K562 (cell line): Measurements from ENCODE around the gene PDCL3. TPM values are rescaled to one million over a fixed set of nuclear protein-coding genes. Genes with fewer than 3 reads are reported as not detected.

ENCODE experiments used
- ATAC-seq: fragments of 200-7000 bp; cut with Tn5 transposase; 3 replicates; pipeline ENCODE4 v1.9.1; 2020; ENCODE audit warnings: moderate library complexity
- BruUV-seq: library from RNA; stranded (reverse); fragments of 400-500 nt; replicated peaks from 2 replicates; lab custom pipeline; 2021; lab: Mats Ljungman, UMichigan
- CTCF ChIA-PET: fragments of 300-600 bp; formaldehyde crosslinking; extraction: SDS; loops from one replicate; lab custom pipeline; 2021; ENCODE audit warnings: low intra/inter-chr PET ratio; lab: Yijun Ruan, JAX
- POLR2A ChIA-PET: fragments of 300-600, 350-650 bp; sonication (Branson Sonifier 250); formaldehyde crosslinking; extraction: SDS; loops from one replicate; lab custom pipeline; 2021; ENCODE audit warnings: antibody characterized with exemption, inconsistent platforms; lab: Yijun Ruan, JAX
- DNase-seq, 4 experiments: peaks; one replicate each; pipeline versions ENCODE4 v3.0.0 to v3.0.0-alpha.2; 2011 to 2018; ENCODE audit warnings: low spot score in 3 of 4, mixed read lengths in 3 of 4; ENCODE audit errors: extremely low read depth in 1 of 4
- FAIRE-seq: peaks from 2 replicates; lab custom pipeline; 2011; peaks lifted over from hg19 to GRCh38; lab: Jason Lieb, UNC
- H2AFZ ChIP-seq: 2 replicates; pipeline ENCODE4 v1.6.0; 2011; ENCODE audit warnings: low read depth, low read length, control low read depth, inconsistent platforms
- H3K27ac ChIP-seq: fragments of 200-600 bp; 3 replicates; pipeline ENCODE4 v1.8.0; 2011; ENCODE audit warnings: low read depth, mild to moderate bottlenecking, control low read depth, inconsistent platforms, low read length, moderate library complexity, mixed read lengths; ENCODE audit errors: extremely low read depth
- H3K27me3 ChIP-seq, 2 experiments: fragments of 300-600 bp in 1 of 2; 2 replicates in 1 of 2; 3 replicates in 1 of 2; pipeline versions ENCODE4 v1.6.0 to v1.8.0; 2011; ENCODE audit warnings: inconsistent platforms in 2 of 2, low read length in 2 of 2, mild to moderate bottlenecking in 1 of 2, mixed read lengths in 1 of 2, moderate library complexity in 1 of 2; ENCODE audit not compliant: control insufficient read depth in 2 of 2, insufficient read depth in 2 of 2
- H3K36me3 ChIP-seq: fragments of 300-600 bp; 3 replicates; pipeline ENCODE4 v1.8.0; 2011; ENCODE audit warnings: mild to moderate bottlenecking, low read length, inconsistent platforms; ENCODE audit not compliant: control insufficient read depth, insufficient read depth
- H3K4me1 ChIP-seq, 2 experiments: fragments of 200-600 bp in 1 of 2; replicated peaks in 1 of 2; 2 replicates in 1 of 2; 3 replicates in 1 of 2; pipeline versions ENCODE4 v1.5.1 to v1.8.0; 2011; ENCODE audit warnings: inconsistent platforms in 2 of 2, low read length in 2 of 2, mild to moderate bottlenecking in 1 of 2, mixed read lengths in 1 of 2, moderate library complexity in 1 of 2; ENCODE audit not compliant: control insufficient read depth in 2 of 2, insufficient read depth in 2 of 2
- H3K4me2 ChIP-seq: 2 replicates; pipeline ENCODE4 v1.6.1; 2011; ENCODE audit warnings: low read length, control low read depth, inconsistent platforms, mixed read lengths; ENCODE audit not compliant: insufficient read depth
- H3K4me3 ChIP-seq: fragments of 200-600 bp; sonication (generic), shearing (Covaris generic); 2 replicates; pipeline ENCODE4 v1.5.1; 2016; ENCODE audit warnings: control low read depth, inconsistent platforms
- H3K79me2 ChIP-seq: fragments of 200-600 bp; 3 replicates; pipeline ENCODE4 v1.8.0; 2011; ENCODE audit warnings: low read length, inconsistent platforms; ENCODE audit not compliant: control insufficient read depth, insufficient read depth
- H3K9ac ChIP-seq, 2 experiments: 2 replicates each; pipeline versions ENCODE4 v1.6.0 to v1.6.1; 2011; ENCODE audit warnings: low read depth in 2 of 2, low read length in 2 of 2, control low read depth in 1 of 2, inconsistent platforms in 1 of 2, mild to moderate bottlenecking in 1 of 2, mixed read lengths in 1 of 2; ENCODE audit not compliant: insufficient read depth in 1 of 2
- H3K9me1 ChIP-seq: one replicate; pipeline ENCODE4 v1.6.0; 2011; ENCODE audit warnings: inconsistent platforms, mild to moderate bottlenecking, low read length, moderate library complexity; ENCODE audit not compliant: control insufficient read depth, insufficient read depth
- H3K9me3 ChIP-seq: replicated peaks from 2 replicates; pipeline ENCODE4 v1.5.1; 2011; ENCODE audit warnings: low read depth, low read length, inconsistent platforms; ENCODE audit not compliant: control insufficient read depth, insufficient read depth
- H4K20me1 ChIP-seq: replicated peaks from 2 replicates; pipeline ENCODE4 v1.6.1; 2011; ENCODE audit warnings: low read length, inconsistent platforms, mixed read lengths; ENCODE audit not compliant: control insufficient read depth, insufficient read depth
- KLF13 ChIP-seq: fragments of 450-650 bp; IDR thresholded peaks from 2 replicates; pipeline ENCODE4 v1.6.1; 2016; ENCODE audit warnings: missing genetic modification characterization, low read depth, mild to moderate bottlenecking, missing compliant biosample characterization, moderate library complexity, borderline replicate concordance
- MYC ChIP-seq, 2 experiments: fragments of 250-450 bp in 1 of 2; sonication (Bioruptor Pico) in 1 of 2; IDR thresholded peaks; 2 replicates each; pipeline versions ENCODE4 v1.5.1 to v1.6.1; 2012 to 2021; ENCODE audit warnings: low read depth in 2 of 2, borderline replicate concordance in 1 of 2, improper control_type of control experiment in 1 of 2, low read length in 1 of 2, mild to moderate bottlenecking in 1 of 2, moderate library complexity in 1 of 2
- RAD21 ChIP-seq, 2 experiments: fragments of 250-450 bp in 1 of 2; fragments of 450-650 bp in 1 of 2; sonication (Bioruptor Pico) in 1 of 2; formaldehyde crosslinking in 1 of 2; IDR thresholded peaks in 1 of 2; conservative IDR thresholded peaks in 1 of 2; 2 replicates each; pipeline versions ENCODE4 v1.4.0 to v1.8.0; 2020 to 2022; ENCODE audit warnings: mild to moderate bottlenecking in 2 of 2, moderate library complexity in 1 of 2
- ZKSCAN8 ChIP-seq: fragments of 200-800 bp; sonication (Bioruptor generic); IDR thresholded peaks from 2 replicates; pipeline ENCODE4 v1.6.1; 2016; ENCODE audit warnings: missing genetic modification characterization, missing compliant biosample characterization
- ZNF212 ChIP-seq: fragments of 450-650 bp; formaldehyde crosslinking; IDR thresholded peaks from 2 replicates; pipeline ENCODE4 v1.4.0; 2020; ENCODE audit warnings: mild to moderate bottlenecking
- ZNF696 ChIP-seq: fragments of 250-450 bp; sonication (Bioruptor Pico); conservative IDR thresholded peaks from 2 replicates; pipeline ENCODE4 v1.4.0; 2020; ENCODE audit warnings: mild to moderate bottlenecking, moderate library complexity
- ZNF717 ChIP-seq: fragments of 250-450 bp; sonication (Bioruptor Pico); IDR thresholded peaks from 2 replicates; pipeline ENCODE4 v1.5.0; 2021
- ZSCAN32 ChIP-seq: fragments of 450-650 bp; formaldehyde crosslinking; IDR thresholded peaks from 2 replicates; pipeline ENCODE4 v1.4.0; 2020; ENCODE audit warnings: mild to moderate bottlenecking, moderate library complexity
- WGBS: fragments of 100-300 bp; shearing (Covaris generic); methylation state at CpG from one replicate; pipeline ENCODE4 v1.1.6; 2016; ENCODE audit warnings: low coverage, mixed read lengths; ENCODE audit not compliant: insufficient coverage; ENCODE audit errors: missing lambda C conversion rate; 5-methylcytosine and 5-hydroxymethylcytosine counted together
- in situ Hi-C: fragments of 300-500 bp; cut with MboI; formaldehyde crosslinking; loops from 4 replicates; pipeline ENCODE4 v1.15.0; 2018; ENCODE audit warnings: inconsistent platforms, mixed read lengths
- intact Hi-C: fragments of 100-400 bp; cut with micrococcal nuclease; formaldehyde crosslinking; loops from 2 replicates; pipeline ENCODE4 v1.14.2; 2022
- polyA plus RNA-seq, 8 experiments: library from polyadenylated mRNA; depleted of rRNA in 4 of 8; stranded (reverse) in 5 of 8; unstranded in 3 of 8; fragments of >200 nt; fragmentation: Nextera tagmentation in 2 of 8; fragmentation: Illumina TruSeq in 1 of 8; extraction: Ambion mirVana in 2 of 8; extraction: Trizol in 1 of 8; gene quantifications; 2 replicates each; pipeline versions ENCODE4 v1.2.1 to v1.2.3, GENCODE V29; 2011 to 2014; ENCODE audit warnings: inconsistent platforms in 1 of 8, missing spikeins in 1 of 8
- total RNA-seq, 7 experiments: library from RNA; depleted of rRNA in 6 of 7; stranded (reverse); fragments of >200 nt in 6 of 7; fragmentation: Illumina TruSeq in 2 of 7; extraction: Trizol in 2 of 7; gene quantifications; 2 replicates each; pipeline versions ENCODE4 v1.2.1 to v1.2.3, GENCODE V29; 2011 to 2021; ENCODE audit warnings: low replicate concordance in 1 of 7
- TF ChIP-seq, protein P1 (sequence below): fragments of 450-650 bp; IDR thresholded peaks from one replicate; pipeline ENCODE4 v1.6.1; 2018; ENCODE audit warnings: mild to moderate bottlenecking, moderate library complexity; ENCODE audit not compliant: partially characterized antibody
- TF ChIP-seq, protein P2 (sequence below): fragments of 250-450 bp; sonication (Bioruptor Pico); IDR thresholded peaks from 2 replicates; pipeline ENCODE4 v1.8.0; 2022; ENCODE audit warnings: inconsistent platforms
- TF ChIP-seq, protein P3 (sequence below), 2 experiments: fragments of 150-350 bp in 1 of 2; IDR thresholded peaks; 2 replicates each; pipeline ENCODE4 v1.6.1; 2012 to 2016; ENCODE audit warnings: low read depth in 2 of 2, low read length in 2 of 2, mild to moderate bottlenecking in 1 of 2, moderate library complexity in 1 of 2

PDCL3 gene
- total and polyA plus RNA-seq, 9 of the 15 experiments (the other 6 are each of a cell fraction or from before 2014, with no cell fraction given) = 16.6 to 76.7 (median 26.9) TPM

DNA sequence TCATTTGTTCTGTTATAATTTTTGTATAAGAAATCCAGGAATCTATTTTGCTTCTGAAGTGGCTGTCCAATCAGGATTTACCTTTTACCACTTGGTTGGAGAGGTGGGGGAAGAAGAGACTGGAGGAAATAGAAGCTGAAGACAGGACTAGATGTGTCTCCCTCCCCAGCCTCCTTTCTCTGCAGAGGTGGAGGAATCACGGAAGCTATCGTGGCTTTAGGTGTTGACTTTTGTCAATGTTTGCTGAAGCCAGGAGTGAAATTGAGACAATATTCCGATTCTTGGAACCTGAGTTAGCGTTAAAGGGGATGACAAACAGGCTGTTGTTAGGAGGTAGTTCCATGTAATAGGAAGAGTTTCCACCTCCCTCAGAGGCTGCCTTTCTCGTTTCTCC is 43.5 kb downstream of the PDCL3 start (continued):
- TF ChIP-seq, protein P1, sequence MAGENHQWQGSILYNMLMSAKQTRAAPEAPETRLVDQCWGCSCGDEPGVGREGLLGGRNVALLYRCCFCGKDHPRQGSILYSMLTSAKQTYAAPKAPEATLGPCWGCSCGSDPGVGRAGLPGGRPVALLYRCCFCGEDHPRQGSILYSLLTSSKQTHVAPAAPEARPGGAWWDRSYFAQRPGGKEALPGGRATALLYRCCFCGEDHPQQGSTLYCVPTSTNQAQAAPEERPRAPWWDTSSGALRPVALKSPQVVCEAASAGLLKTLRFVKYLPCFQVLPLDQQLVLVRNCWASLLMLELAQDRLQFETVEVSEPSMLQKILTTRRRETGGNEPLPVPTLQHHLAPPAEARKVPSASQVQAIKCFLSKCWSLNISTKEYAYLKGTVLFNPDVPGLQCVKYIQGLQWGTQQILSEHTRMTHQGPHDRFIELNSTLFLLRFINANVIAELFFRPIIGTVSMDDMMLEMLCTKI = no peak
- TF ChIP-seq, protein P2, sequence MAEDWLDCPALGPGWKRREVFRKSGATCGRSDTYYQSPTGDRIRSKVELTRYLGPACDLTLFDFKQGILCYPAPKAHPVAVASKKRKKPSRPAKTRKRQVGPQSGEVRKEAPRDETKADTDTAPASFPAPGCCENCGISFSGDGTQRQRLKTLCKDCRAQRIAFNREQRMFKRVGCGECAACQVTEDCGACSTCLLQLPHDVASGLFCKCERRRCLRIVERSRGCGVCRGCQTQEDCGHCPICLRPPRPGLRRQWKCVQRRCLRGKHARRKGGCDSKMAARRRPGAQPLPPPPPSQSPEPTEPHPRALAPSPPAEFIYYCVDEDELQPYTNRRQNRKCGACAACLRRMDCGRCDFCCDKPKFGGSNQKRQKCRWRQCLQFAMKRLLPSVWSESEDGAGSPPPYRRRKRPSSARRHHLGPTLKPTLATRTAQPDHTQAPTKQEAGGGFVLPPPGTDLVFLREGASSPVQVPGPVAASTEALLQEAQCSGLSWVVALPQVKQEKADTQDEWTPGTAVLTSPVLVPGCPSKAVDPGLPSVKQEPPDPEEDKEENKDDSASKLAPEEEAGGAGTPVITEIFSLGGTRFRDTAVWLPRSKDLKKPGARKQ (CRISPR knock-in tag) = no peak
- no peak for TF ChIP-seq ZNF212 (CRISPR knock-in tag)
- TF ChIP-seq ZNF696 (CRISPR knock-in tag) = no peak
- no peak for TF ChIP-seq KLF13

DNA sequence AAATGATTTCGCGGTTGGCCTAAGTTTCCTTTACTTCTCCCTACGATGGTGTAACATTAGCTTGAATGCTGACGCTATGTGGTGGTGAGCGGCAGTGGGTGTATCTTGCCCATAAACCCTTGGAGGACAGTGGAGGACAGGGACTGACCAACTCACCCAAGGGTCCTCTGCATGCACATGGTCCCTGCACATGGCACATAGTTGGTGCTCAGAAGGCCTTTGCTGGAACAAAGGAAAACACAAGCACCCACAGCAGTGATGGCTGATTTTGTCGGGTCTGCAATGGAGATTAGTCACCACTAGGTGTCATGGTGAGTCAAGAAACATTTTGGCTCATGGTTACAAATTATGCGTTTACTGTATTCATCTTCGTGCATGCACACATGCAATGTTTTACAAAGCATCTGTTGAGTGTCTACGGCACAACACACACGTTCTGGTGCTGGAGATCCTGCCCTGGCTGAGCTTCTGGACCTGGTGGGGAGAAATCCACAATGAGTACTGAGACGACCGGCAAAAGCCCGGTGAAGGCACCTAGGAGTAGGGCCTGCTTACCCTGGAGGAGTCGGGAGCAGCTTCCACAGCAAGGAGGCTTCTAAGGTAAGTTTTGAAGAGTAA is 44.0 kb downstream of the PDCL3 start:
- H3K79me2 ChIP-seq = no peaks in the 10 kb centered on the region
- TF ChIP-seq RAD21 (CRISPR knock-in tag; conservative IDR thresholded peaks at IDR 0.05 in 1 of 2, IDR thresholded peaks at IDR 0.05 in 1 of 2) = peak; percentile 56 to 77
- no peak for TF ChIP-seq ZNF717 (CRISPR knock-in tag)
- peak; percentile 96 for TF ChIP-seq ZKSCAN8 (CRISPR knock-in tag)
- TF ChIP-seq, protein P3, sequence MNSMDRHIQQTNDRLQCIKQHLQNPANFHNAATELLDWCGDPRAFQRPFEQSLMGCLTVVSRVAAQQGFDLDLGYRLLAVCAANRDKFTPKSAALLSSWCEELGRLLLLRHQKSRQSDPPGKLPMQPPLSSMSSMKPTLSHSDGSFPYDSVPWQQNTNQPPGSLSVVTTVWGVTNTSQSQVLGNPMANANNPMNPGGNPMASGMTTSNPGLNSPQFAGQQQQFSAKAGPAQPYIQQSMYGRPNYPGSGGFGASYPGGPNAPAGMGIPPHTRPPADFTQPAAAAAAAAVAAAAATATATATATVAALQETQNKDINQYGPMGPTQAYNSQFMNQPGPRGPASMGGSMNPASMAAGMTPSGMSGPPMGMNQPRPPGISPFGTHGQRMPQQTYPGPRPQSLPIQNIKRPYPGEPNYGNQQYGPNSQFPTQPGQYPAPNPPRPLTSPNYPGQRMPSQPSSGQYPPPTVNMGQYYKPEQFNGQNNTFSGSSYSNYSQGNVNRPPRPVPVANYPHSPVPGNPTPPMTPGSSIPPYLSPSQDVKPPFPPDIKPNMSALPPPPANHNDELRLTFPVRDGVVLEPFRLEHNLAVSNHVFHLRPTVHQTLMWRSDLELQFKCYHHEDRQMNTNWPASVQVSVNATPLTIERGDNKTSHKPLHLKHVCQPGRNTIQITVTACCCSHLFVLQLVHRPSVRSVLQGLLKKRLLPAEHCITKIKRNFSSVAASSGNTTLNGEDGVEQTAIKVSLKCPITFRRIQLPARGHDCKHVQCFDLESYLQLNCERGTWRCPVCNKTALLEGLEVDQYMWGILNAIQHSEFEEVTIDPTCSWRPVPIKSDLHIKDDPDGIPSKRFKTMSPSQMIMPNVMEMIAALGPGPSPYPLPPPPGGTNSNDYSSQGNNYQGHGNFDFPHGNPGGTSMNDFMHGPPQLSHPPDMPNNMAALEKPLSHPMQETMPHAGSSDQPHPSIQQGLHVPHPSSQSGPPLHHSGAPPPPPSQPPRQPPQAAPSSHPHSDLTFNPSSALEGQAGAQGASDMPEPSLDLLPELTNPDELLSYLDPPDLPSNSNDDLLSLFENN (IDR thresholded peaks at IDR 0.05; ENCODE audit: low read depth in 2 of 2, low read length in 2 of 2) = no peak
- TF ChIP-seq ZSCAN32 (CRISPR knock-in tag) = no peak
- TF ChIP-seq MYC (IDR thresholded peaks at IDR 0.05; ENCODE audit: low read depth, low read length) = no peak
- no peak for TF ChIP-seq MYC (CRISPR knock-in tag; IDR thresholded peaks at IDR 0.05; ENCODE audit: borderline replicate concordance, low read depth)

More for the DNA sequence above, 44.0 kb downstream of the PDCL3 start:
- peak; percentile 70 for ATAC-seq
- H2AFZ ChIP-seq = no peak overlapping the region
- peaks cover 16 to 62% of the 10 kb centered on the region in 2 experiments for H3K27me3 ChIP-seq
- no peaks in the 10 kb centered on the region for H3K36me3 ChIP-seq
- no peaks in the 10 kb centered on the region for H3K9me3 ChIP-seq
- in situ Hi-C loops = no loop called here
- no peaks in the 10 kb centered on the region for H3K9me1 ChIP-seq
- no peak overlapping the region for H3K27ac ChIP-seq
- peaks cover 12% of the 10 kb centered on the region; the same call in 1 of the 2 replicates for H4K20me1 ChIP-seq
- H3K4me3 ChIP-seq = no peak overlapping the region
- no peaks in the 10 kb centered on the region for H3K4me1 ChIP-seq
- ChIA-PET POLR2A (interaction anchor here (0.7 kb wide), 1 partner anchor 395 kb away, joined by 4 read pairs; the partner anchor contains the start of gene RPL31), CTCF (interaction anchor here (0.5 to 1.2 kb wide), 6 partner anchors 12 to 384 kb away, joined by 3 to 8 read pairs (median 3); no protein-coding TSS in a partner anchor)
- WGBS = 18% methylated on average over 14 of the region's 14 CpGs
- intact Hi-C loops = loop anchor here (10.0 kb wide), 2 partner anchors 112 to 182 kb away; no protein-coding TSS in a partner anchor
- peak; percentile 94 for FAIRE-seq
- no TSS peak for BruUV-seq
- peak; percentile 48 to 54 (median 52) for DNase-seq
- peak overlapping the region; percentile 16; the same call in 1 of the 2 replicates for H3K4me2 ChIP-seq
- H3K9ac ChIP-seq = no peak overlapping the region
